Cardiac muscle cell (in vitro differentiated cells and primary cell): Measurements from ENCODE around the gene MIOX. TPM values are rescaled to one million over a fixed set of nuclear protein-coding genes. Genes with fewer than 3 reads are reported as not detected.
"Not testable (repeated sequence)": the region's sequence is repeated elsewhere in the genome, so short reads cannot be mapped to it uniquely, and the experiment has no call there.

Experiments
- DNase-seq, 2 donors: peaks; one replicate each; pipeline versions ENCODE4 v3.0.0 to v3.0.0-alpha.2; 2010 to 2017; ENCODE audit warnings: low read depth in 1 of 2, low spot score in 1 of 2
- H3K27ac ChIP-seq: fragments of 200-600 bp; sonication (generic); 2 replicates; pipeline ENCODE4 v1.5.1; 2016
- H3K27me3 ChIP-seq: fragments of 200-600 bp; sonication (generic); 2 replicates; pipeline ENCODE4 v1.6.0; 2016; ENCODE audit warnings: control low read depth
- H3K36me3 ChIP-seq: fragments of 200-600 bp; sonication (generic); 2 replicates; pipeline ENCODE4 v1.5.1; 2016; ENCODE audit warnings: control low read depth
- H3K4me1 ChIP-seq: fragments of 200-600 bp; sonication (generic); 2 replicates; pipeline ENCODE4 v1.8.1; 2017; ENCODE audit warnings: low read depth, mild to moderate bottlenecking, mixed run types
- H3K4me3 ChIP-seq: fragments of 200-600 bp; sonication (generic); 2 replicates; pipeline ENCODE4 v1.5.1; 2016; ENCODE audit warnings: mild to moderate bottlenecking
- H3K9me3 ChIP-seq: fragments of 200-600 bp; sonication (generic); 2 replicates; pipeline ENCODE4 v1.5.1; 2017; ENCODE audit warnings: low read depth, mild to moderate bottlenecking, control low read depth
- polyA plus RNA-seq: library from polyadenylated mRNA; unstranded; fragments of >200 nt; fragmentation: Nextera tagmentation; extraction: Ambion mirVana; gene quantifications from 2 replicates; pipeline ENCODE4 v1.2.1, GENCODE V29; 2016
- total RNA-seq: library from RNA; depleted of rRNA; stranded (reverse); fragments of >200 nt; gene quantifications from 2 replicates; pipeline ENCODE4 v1.2.3, GENCODE V29; 2016
- TF ChIP-seq, protein P1 (sequence below): IDR thresholded peaks from 2 replicates; pipeline ENCODE4 v1.5.1; 2012; ENCODE audit warnings: low read depth, mild to moderate bottlenecking, low read length

Gene MIOX
- total and polyA plus RNA-seq, 2 experiments from 2014 or later = not detected

DNA sequence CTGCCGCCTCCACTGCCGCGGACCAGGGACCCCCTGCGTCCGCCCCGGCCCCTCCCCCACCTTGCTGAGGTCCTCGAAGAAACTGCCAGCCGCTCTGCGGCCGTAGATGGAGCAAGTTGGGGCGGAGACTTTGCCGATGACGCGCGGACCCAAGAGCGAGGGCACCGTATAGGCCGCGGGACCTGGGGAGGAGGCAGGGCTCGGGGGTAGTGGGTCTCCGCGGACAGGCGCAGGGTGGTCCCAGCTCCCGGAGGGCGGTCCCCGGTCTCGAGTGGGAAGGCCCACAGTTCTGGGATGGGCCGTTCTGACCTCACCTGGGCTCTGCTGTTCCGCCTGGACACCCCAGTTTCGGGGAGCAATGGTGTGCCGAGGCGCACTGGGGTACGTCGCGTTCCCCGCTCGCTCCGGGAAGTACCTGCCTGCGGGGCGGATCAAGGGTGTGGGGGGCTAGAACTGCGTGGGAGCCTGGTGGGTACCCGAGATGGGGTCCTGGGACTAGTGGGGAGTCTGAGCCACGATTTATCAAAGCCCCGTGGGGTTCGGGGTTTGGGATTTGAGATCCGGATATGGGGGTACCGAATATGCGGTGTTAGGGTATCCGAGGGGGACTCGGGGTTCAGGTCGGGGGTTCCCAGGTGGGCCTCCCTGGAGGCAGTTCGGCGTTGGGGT lies 44.4 kb downstream of the MIOX start:
- Histone ChIP-seq H3K4me3 (peak overlapping the region; percentile 42), H3K4me1 (peaks cover 20% of the 10 kb centered on the region), H3K27me3 (peaks cover 27% of the 10 kb centered on the region), H3K27ac (no peak overlapping the region), H3K36me3 (no peaks in the 10 kb centered on the region), H3K9me3 (no peaks in the 10 kb centered on the region)
- DNase-seq = peak; percentile 74 to 95
- TF ChIP-seq, protein P1, sequence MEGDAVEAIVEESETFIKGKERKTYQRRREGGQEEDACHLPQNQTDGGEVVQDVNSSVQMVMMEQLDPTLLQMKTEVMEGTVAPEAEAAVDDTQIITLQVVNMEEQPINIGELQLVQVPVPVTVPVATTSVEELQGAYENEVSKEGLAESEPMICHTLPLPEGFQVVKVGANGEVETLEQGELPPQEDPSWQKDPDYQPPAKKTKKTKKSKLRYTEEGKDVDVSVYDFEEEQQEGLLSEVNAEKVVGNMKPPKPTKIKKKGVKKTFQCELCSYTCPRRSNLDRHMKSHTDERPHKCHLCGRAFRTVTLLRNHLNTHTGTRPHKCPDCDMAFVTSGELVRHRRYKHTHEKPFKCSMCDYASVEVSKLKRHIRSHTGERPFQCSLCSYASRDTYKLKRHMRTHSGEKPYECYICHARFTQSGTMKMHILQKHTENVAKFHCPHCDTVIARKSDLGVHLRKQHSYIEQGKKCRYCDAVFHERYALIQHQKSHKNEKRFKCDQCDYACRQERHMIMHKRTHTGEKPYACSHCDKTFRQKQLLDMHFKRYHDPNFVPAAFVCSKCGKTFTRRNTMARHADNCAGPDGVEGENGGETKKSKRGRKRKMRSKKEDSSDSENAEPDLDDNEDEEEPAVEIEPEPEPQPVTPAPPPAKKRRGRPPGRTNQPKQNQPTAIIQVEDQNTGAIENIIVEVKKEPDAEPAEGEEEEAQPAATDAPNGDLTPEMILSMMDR = no peak

DNA sequence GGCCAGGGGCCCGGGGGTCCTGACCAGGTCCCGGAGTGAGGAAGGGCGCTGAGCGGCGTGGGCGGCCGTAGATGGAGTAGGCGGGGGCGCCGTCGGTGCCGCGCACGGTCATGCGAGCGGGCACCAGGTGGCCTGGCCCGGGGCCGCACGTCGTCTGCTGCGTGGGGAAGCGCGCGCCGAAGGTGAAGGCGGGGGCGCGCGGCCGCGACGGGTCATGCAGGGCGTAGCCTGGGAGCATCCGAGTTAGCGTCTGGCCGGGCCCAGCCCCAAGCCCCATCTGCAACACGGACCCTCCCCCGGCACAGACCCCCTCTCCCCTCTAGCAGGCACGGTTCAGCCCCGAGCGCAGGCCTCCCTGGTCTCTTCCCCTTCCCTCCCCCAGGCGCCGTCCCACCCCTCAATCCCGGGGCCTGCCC lies 44.9 kb downstream of the MIOX start:
- Histone ChIP-seq H3K36me3 (no peaks in the 10 kb centered on the region), H3K27me3 (peaks cover 27% of the 10 kb centered on the region), H3K27ac (no peak overlapping the region), H3K4me3 (peak overlapping the region; percentile 42), H3K4me1 (peaks cover 18% of the 10 kb centered on the region), H3K9me3 (no peaks in the 10 kb centered on the region)
- TF ChIP-seq, protein P1 = no peak
- peak in 1 of 2 donors; percentile 65 for DNase-seq

DNA sequence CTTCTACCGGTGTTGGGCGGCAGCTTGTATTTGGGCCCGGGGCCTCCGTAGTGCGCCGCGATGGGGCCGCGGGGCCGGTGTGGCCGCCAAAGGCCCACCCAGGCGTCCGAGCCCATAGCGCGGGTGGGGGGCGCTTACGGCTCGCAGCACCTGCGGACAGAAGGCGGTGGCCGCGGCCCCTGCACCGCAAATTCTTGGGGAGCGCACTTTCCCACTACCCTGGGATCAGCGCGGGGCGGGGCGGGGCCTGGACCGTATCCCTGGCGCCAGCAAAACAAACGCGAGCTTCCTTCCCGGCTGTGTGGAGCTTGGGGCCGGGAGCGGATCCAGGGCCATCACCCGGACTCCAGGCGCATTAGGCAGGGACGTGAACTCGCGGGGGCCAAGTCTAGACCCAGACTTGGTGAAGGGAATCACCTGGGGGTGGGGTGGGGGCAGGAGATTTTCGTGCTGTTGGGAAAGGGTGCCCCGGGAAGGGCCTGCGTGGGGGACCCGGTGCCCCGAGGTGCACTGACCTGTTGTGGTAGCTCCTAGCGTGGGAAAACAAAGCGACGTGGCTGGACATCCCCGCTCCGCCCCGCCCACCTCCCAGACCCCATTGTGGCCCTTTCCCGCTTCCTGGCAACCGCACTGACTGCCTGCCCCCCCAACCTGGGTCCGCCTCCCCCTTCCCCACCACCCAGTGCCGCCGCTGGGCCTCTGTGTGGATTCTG lies 45.5 kb downstream of the MIOX start:
- Histone ChIP-seq H3K4me1 (peaks cover 16% of the 10 kb centered on the region), H3K9me3 (no peaks in the 10 kb centered on the region), H3K4me3 (peak overlapping the region; percentile 42), H3K27me3 (peaks cover 27% of the 10 kb centered on the region), H3K36me3 (no peaks in the 10 kb centered on the region), H3K27ac (no peak overlapping the region)
- peak; percentile 64 to 84 for DNase-seq
- TF ChIP-seq, protein P1 = no peak

DNA sequence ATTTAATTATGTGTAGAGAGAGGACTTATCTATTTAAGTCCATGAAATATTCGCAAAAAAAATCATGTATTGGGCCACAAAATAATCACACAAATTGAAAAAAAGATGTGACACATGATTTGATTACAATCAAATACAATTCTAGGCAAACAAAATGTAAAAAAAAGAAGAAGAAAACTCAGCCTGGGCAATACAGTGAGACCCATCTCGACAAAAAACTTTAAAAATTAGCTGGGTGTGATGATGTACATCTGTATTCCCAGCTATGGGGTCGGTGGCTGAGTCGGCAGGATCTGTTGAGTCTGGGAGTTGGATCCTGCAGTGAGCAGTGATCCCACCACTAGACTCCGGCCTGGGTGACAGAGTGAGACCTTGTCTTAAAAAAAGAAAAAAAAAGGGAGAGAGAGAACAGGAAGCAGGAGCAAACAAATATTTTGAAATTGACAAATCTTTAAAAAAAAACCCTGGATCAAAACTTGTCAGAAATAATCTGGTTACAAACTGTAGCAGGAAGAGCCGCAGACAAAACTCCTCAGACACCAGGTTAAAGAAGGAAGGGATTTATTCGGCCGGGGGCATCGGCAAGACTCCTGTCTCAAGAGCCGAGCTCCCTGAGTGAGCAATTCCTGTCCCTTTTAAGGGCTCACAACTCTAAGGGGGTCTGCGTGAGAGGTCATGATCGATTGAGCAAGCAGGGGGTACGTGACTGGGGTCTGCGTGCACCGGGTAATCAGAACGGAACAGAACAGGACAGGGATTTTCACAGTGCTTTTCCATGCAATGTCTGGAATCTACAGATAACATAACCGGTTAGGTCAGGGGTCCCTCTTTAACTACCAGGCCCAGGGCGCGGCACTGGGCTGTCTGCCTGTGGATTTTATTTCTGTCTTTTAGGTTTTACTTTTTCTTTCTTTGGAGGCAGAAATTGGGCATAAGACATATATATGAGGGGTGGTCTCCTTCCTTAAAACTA lies 46.5 kb downstream of the MIOX start:
- no peak overlapping the region for H3K4me3 ChIP-seq

DNA sequence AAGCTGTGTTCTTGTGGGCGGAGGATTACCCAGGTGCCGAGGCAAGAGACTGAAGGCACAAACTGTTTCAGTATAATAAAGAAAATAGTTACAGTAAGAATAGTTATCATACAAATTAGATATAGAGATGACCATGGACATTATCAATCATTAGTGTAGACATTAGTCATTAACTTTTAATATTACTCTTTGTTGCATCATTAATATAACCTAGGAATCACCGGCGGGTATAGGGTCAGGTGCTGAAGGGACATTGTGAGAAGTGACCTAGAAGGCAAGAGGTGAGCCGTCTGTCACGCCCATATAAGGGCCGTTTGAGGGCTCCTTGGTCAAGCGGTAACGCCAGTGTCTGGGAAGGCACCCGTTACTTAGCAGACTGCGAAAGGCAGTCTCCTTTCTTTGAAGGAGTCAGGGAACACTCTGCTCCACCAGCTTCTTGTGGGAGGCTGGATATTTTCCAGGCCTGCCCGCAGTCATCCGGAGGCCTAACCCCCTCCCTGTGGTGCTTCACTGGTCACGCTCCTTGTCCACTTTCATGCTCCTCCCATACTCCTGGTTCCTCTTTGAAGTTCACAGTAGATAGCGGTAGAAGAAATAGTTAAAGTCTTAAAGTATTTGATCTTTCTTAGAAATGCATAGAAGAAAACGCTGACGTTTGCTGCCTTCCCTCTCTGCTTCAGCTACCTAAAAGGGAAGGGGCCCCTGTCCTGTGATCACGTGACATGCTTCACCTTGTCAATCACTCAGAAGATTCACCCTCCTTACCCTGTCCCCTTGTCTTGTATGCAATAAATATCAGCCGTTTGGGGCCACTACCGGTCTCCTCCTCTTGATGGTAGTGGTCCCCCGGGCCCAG lies 47.4 kb downstream of the MIOX start:
- H3K9me3 ChIP-seq, H3K36me3 ChIP-seq, H3K4me3 ChIP-seq: not testable (repeated sequence)
- Histone ChIP-seq H3K4me1 (peaks cover 18% of the 10 kb centered on the region), H3K27ac (peak overlapping the region; percentile 87), H3K27me3 (peaks cover 27% of the 10 kb centered on the region)
- DNase-seq = peak in 1 of 2 donors; percentile 87

More for the DNA sequence above, 46.5 kb downstream of the MIOX start:
- DNase-seq = no peak
- H3K27me3 ChIP-seq = peaks cover 27% of the 10 kb centered on the region
- TF ChIP-seq, protein P1 = no peak
- H3K36me3 ChIP-seq = no peaks in the 10 kb centered on the region
- H3K9me3 ChIP-seq = no peaks in the 10 kb centered on the region
- H3K27ac ChIP-seq = peak overlapping the region; percentile 87
- H3K4me1 ChIP-seq = peaks cover 16% of the 10 kb centered on the region
